ENCODE measurements around the gene TMEM270. TPM values are rescaled to one million over a fixed set of nuclear protein-coding genes. Genes with fewer than 3 reads are reported as not detected.

TMEM270 gene
- total and polyA plus RNA-seq, 2 of the 8 experiments (the other 6 are each of a cell fraction or from before 2014, with no cell fraction given), result 0.26 TPM; not detected in 1

GRCh38 chr7:73842067-73842976 lies 18.6 kb upstream of the TMEM270 start, which contains the start of gene METTL27 (continued):
- TF ChIP-seq ZNF274 (IDR thresholded peaks at IDR 0.05; ENCODE audit: borderline replicate concordance, extremely low read depth, low read length) (no peak), SRF (IDR thresholded peaks at IDR 0.05; ENCODE audit: low read depth, low read length) (no peak), GABPA (IDR thresholded peaks at IDR 0.05; ENCODE audit: borderline replicate concordance, insufficient read depth, low read length) (no peak), KDM4A (IDR thresholded peaks at IDR 0.05; ENCODE audit: low read depth, low read length, severe bottlenecking) (peak; percentile 45), SAP30 (IDR thresholded peaks at IDR 0.05; ENCODE audit: insufficient read depth, insufficient replicate concordance, low read length) (no peak), POLR2A (IDR thresholded peaks at IDR 0.05; ENCODE audit: control extremely low read depth in 1 of 2, low read depth in 2 of 2, low read length in 2 of 2) (peak in 1 of 2 experiments; percentile 61; a peak in 2 of 3 replicates), POLR2AphosphoS5 (IDR thresholded peaks at IDR 0.05; ENCODE audit: low read depth, low read length) (peak; percentile 86), RXRA (IDR thresholded peaks at IDR 0.05; ENCODE audit: insufficient read depth, low read depth, low read length) (no peak), HDAC2 (IDR thresholded peaks at IDR 0.05; ENCODE audit: borderline replicate concordance in 1 of 2, low read depth in 2 of 2, low read length in 2 of 2) (no peak), SIX5 (IDR thresholded peaks at IDR 0.05; ENCODE audit: low read depth, low read length) (no peak), RBBP5 (IDR thresholded peaks at IDR 0.05; ENCODE audit: borderline replicate concordance, low read depth, low read length) (no peak), ATF2 (IDR thresholded peaks at IDR 0.05; ENCODE audit: low read length) (no peak), JUN (IDR thresholded peaks at IDR 0.05; ENCODE audit: low read depth, low read length) (no peak)
